ENCODE measurements around the gene RFX6.

RFX6 gene

GRCh38 chr6:116858060-116858459 is 19.0 kb upstream of the RFX6 start:
- no peaks in the 10 kb centered on the region for H3K27me3 ChIP-seq (ENCODE audit: insufficient read depth, low read depth)
- no peaks in the 10 kb centered on the region for H3K4me1 ChIP-seq (ENCODE audit: low read depth, poor library complexity, severe bottlenecking)
- H3K9ac ChIP-seq: no peak overlapping the region
- no peak overlapping the region for H3K4me3 ChIP-seq (IDR thresholded peaks at IDR 0.05; ENCODE audit: insufficient read depth, low read depth, low read length)
- no peak overlapping the region for H3K27ac ChIP-seq
- H3K4me2 ChIP-seq: no peak overlapping the region
- no peaks in the 10 kb centered on the region for H3K36me3 ChIP-seq (ENCODE audit: insufficient read depth)
- TF ChIP-seq, protein P1, sequence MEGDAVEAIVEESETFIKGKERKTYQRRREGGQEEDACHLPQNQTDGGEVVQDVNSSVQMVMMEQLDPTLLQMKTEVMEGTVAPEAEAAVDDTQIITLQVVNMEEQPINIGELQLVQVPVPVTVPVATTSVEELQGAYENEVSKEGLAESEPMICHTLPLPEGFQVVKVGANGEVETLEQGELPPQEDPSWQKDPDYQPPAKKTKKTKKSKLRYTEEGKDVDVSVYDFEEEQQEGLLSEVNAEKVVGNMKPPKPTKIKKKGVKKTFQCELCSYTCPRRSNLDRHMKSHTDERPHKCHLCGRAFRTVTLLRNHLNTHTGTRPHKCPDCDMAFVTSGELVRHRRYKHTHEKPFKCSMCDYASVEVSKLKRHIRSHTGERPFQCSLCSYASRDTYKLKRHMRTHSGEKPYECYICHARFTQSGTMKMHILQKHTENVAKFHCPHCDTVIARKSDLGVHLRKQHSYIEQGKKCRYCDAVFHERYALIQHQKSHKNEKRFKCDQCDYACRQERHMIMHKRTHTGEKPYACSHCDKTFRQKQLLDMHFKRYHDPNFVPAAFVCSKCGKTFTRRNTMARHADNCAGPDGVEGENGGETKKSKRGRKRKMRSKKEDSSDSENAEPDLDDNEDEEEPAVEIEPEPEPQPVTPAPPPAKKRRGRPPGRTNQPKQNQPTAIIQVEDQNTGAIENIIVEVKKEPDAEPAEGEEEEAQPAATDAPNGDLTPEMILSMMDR (conservative IDR thresholded peaks at IDR 0.05; ENCODE audit: low read depth, low read length): no peak
- H4K20me1 ChIP-seq (ENCODE audit: insufficient read depth): no peaks in the 10 kb centered on the region
- H2AFZ ChIP-seq (ENCODE audit: low read depth): no peak overlapping the region
- no peaks in the 10 kb centered on the region for H3K79me2 ChIP-seq (ENCODE audit: insufficient read depth, low read depth)

GRCh38 chr6:116859264-116859663 is 17.8 kb upstream of the RFX6 start:
- Histone ChIP-seq H3K79me2 (ENCODE audit: insufficient read depth, low read depth) (no peaks in the 10 kb centered on the region), H3K27me3 (ENCODE audit: insufficient read depth, low read depth) (no peaks in the 10 kb centered on the region), H3K27ac (no peak overlapping the region), H3K4me2 (no peak overlapping the region), H2AFZ (ENCODE audit: low read depth) (no peak overlapping the region), H3K36me3 (ENCODE audit: insufficient read depth) (no peaks in the 10 kb centered on the region), H3K4me3 (IDR thresholded peaks at IDR 0.05; ENCODE audit: insufficient read depth, low read depth, low read length) (no peak overlapping the region), H3K9ac (no peak overlapping the region), H4K20me1 (ENCODE audit: insufficient read depth) (no peaks in the 10 kb centered on the region), H3K4me1 (ENCODE audit: low read depth, poor library complexity, severe bottlenecking) (no peaks in the 10 kb centered on the region)
- TF ChIP-seq, protein P1 (conservative IDR thresholded peaks at IDR 0.05; ENCODE audit: low read depth, low read length): no peak

- H3K9ac ChIP-seq: no peak overlapping the region
- H2AFZ ChIP-seq (ENCODE audit: low read depth): peak overlapping the region; percentile 30; the same call in 1 of the 2 replicates
Measured at GRCh38 chr6:116866281-116866871, 10.7 kb upstream of the RFX6 start.

DNA sequence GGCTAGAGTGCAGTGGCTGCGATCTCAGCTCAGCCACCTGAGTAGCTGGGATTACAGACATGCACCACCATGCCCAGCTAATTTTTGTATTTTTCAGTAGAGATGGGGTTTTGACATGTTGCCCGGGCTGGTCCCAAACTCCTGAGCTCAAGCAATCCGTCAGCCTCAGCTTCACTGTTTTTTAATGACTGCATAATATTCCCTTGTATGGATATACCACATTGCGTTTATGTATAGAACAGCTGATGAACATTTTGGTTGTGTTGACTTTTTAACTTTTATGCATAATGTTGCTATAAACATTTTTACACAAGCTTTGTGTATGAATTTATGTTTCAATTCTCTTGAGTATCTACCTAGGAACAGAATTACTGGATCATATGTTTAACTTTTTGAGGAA is 4.3 kb upstream of the RFX6 start:
- no peak overlapping the region for H3K9ac ChIP-seq
- TF ChIP-seq, protein P1 (conservative IDR thresholded peaks at IDR 0.05; ENCODE audit: low read depth, low read length): no peak
- no peak overlapping the region for H3K4me2 ChIP-seq
- no peaks in the 10 kb centered on the region for H3K27me3 ChIP-seq (ENCODE audit: insufficient read depth, low read depth)
- no peaks in the 10 kb centered on the region for H3K79me2 ChIP-seq (ENCODE audit: insufficient read depth, low read depth)
- H2AFZ ChIP-seq (ENCODE audit: low read depth): no peak overlapping the region
- H4K20me1 ChIP-seq (ENCODE audit: insufficient read depth): no peaks in the 10 kb centered on the region
- H3K36me3 ChIP-seq (ENCODE audit: insufficient read depth): no peaks in the 10 kb centered on the region
- H3K4me1 ChIP-seq (ENCODE audit: low read depth, poor library complexity, severe bottlenecking): no peaks in the 10 kb centered on the region
- H3K4me3 ChIP-seq (IDR thresholded peaks at IDR 0.05; ENCODE audit: insufficient read depth, low read depth, low read length): no peak overlapping the region
- no peak overlapping the region for H3K27ac ChIP-seq

More at GRCh38 chr6:116866281-116866871, 10.7 kb upstream of the RFX6 start:
- no peaks in the 10 kb centered on the region for H4K20me1 ChIP-seq (ENCODE audit: insufficient read depth)
- no peaks in the 10 kb centered on the region for H3K27me3 ChIP-seq (ENCODE audit: insufficient read depth, low read depth)
- peak overlapping the region; percentile 39; the same call in 1 of the 2 replicates for H3K27ac ChIP-seq
- TF ChIP-seq, protein P1 (conservative IDR thresholded peaks at IDR 0.05; ENCODE audit: low read depth, low read length): no peak
- H3K4me1 ChIP-seq (ENCODE audit: low read depth, poor library complexity, severe bottlenecking): peaks cover 9% of the 10 kb centered on the region
- no peaks in the 10 kb centered on the region for H3K79me2 ChIP-seq (ENCODE audit: insufficient read depth, low read depth)
- no peak overlapping the region for H3K4me3 ChIP-seq (IDR thresholded peaks at IDR 0.05; ENCODE audit: insufficient read depth, low read depth, low read length)
- no peaks in the 10 kb centered on the region for H3K36me3 ChIP-seq (ENCODE audit: insufficient read depth)
- H3K4me2 ChIP-seq: no peak overlapping the region

All from KMS-11 (cell line).